Fibroblast of skin of scalp (primary cell): ENCODE results near the gene SLC16A7.
"Not testable (repeated sequence)": the region's sequence is repeated elsewhere in the genome, so short reads cannot be mapped to it uniquely, and the experiment has no call there.

Experiments
- DNase-seq: peaks from one replicate; pipeline ENCODE4 v3.0.0-alpha.2; 2013

The SLC16A7 gene

DNA sequence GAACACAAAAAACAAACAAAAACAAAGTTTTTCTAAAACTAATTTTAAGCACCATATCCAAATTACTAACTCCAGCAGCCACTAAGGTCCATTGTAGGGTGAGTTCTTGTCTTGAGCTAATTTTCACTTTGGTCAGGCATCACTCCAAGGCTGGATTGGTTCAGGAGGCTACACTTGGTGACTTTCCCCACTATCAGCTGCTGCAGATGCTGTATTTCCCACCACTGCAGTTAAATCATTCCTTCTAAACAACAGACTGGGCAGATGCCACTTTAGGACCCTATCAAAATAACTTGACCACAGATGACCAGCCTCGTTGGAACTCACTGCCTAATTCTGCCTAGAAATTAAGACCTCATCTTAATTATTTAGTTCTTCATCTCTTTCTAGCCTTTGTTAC lies 140.5 kb downstream of the SLC16A7 start:
- no peak for DNase-seq

GRCh38 chr12:59736786-59737185 lies 141.0 kb downstream of the SLC16A7 start:
- DNase-seq = peak; percentile 90

DNA sequence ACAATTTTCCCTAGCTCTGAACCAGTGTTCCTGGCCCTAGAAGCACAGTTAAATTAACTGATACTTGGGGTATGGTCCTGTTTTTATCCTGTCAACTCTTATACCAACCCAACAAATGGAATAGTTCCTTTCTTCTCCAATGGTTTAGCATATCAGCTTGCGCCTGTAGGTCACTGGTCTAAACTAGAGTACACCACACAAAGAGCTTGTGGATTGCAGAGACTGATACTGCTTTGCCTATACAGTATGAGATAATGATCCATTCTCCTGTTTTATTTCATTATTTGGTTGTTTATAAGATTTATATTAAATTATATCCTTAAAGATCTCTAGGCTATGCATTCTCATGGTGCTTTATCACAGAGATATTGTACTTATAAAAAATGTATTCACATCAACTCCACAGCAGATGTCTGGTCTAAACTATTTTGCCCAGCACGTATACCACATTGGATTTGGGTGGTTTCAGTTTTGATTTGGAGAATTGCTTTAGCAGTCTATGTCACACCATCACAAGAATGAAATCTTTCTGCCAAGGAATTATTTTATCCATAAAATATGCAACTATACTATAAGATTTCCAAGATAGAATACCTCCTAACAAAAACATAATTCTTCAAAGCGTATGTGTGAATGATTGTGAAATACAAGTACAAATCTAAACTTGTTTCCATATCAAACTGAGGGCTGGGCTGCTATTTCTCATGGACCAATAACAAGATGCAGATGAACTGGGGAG lies 142.1 kb downstream of the SLC16A7 start:
- peak; percentile 79 for DNase-seq

- peak; percentile 76 for DNase-seq
Observed at GRCh38 chr12:59742841-59743240, 147.0 kb downstream of the SLC16A7 start.

GRCh38 chr12:59744564-59744963 lies 148.7 kb downstream of the SLC16A7 start:
- no peak for DNase-seq

GRCh38 chr12:59751091-59751490 lies 155.3 kb downstream of the SLC16A7 start:
- not testable (repeated sequence) for DNase-seq

GRCh38 chr12:59761542-59761941 lies 165.7 kb downstream of the SLC16A7 start:
- DNase-seq = no peak

DNA sequence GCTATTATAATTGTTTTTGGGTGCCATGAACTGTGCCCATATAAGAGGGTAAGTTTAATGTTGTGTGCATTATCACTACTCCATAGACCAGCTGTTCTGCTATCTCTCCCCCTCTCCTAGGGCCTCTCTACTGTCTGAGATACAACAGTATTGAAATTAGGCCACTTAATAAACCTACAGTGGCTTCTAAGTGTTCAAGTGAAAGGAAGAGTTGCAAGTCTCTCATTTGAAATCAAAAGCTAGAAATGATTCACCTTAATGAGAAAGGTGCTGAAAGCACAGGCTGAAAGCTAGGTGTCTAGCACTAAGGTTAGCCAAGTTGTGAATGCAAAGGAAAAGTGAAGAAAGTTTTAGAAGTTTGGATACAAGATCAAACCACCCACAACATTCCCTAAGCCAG lies 168.0 kb downstream of the SLC16A7 start:
- DNase-seq = no peak

DNA sequence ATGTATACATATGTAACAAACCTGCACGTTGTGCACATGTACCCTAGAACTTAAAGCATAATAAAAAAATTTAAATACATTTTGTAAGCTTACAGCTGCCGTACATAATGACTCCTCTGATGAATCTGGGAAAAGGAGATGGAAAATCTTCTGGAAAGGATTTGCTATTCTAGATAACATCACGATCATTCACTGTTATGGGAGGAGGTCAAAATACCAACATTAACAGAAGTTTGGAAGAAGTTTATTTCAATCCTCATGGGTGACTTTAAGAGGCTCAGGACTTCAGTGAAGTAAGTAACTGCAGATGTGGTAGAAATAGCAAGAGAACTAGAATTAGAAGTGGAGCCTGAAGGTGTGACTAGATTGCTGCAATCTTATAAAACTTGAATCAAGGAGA lies 172.2 kb downstream of the SLC16A7 start:
- no peak for DNase-seq

GRCh38 chr12:59780605-59781135 lies 184.8 kb downstream of the SLC16A7 start:
- DNase-seq = peak; percentile 47

DNA sequence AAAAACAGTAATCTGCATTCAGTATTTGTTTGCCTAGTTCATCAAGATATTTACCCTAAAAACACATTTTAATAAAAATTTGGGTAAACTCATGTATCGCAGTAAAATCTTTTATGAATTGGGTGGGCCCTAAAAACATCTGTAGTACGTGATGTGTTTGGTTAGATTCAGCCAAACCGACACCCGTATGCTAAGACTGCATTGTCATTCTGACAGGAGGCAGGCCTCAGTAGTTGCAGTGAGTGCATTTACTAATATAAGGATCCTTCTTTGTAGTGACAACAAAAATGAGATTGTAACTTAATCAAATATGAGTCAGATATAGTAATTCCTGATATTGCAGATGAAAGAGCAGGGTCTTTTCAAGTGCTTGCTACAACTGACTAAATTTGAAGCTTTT lies 191.8 kb downstream of the SLC16A7 start:
- DNase-seq = no peak

GRCh38 chr12:59792647-59793046 lies 196.8 kb downstream of the SLC16A7 start:
- no peak for DNase-seq

GRCh38 chr12:59803735-59804134 lies 207.9 kb downstream of the SLC16A7 start:
- no peak for DNase-seq

GRCh38 chr12:59808317-59808910 lies 212.6 kb downstream of the SLC16A7 start:
- DNase-seq = peak; percentile 48

GRCh38 chr12:59811991-59812390 lies 216.2 kb downstream of the SLC16A7 start:
- DNase-seq = no peak

GRCh38 chr12:59812716-59813115 lies 216.9 kb downstream of the SLC16A7 start:
- DNase-seq = no peak

GRCh38 chr12:59820594-59821011 lies 224.8 kb downstream of the SLC16A7 start:
- DNase-seq = peak; percentile 87

- DNase-seq = peak; percentile 17
Observed at GRCh38 chr12:59823567-59823966, 227.7 kb downstream of the SLC16A7 start.

GRCh38 chr12:59827767-59828166 lies 231.9 kb downstream of the SLC16A7 start:
- DNase-seq = no peak

DNA sequence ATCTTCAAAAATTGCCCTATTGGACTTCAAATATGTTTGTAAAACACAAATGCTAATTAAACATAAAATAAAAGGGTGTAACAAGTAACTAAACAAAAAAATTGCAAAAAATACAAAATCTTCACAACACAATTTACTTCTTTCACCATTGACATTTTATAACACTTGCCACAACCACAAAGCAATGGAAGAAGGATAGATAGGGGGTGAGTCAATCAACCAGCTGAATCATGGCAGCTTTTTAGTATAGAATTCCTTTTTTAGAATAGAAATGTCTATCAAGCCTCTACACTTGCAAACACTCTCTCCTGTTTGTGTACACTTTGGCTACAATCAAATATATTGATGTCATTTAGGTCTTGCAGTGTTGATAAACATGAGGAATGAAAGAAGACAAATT lies 232.7 kb downstream of the SLC16A7 start:
- peak; percentile 26 for DNase-seq

- no peak for DNase-seq
Observed at GRCh38 chr12:59833408-59833807, 237.6 kb downstream of the SLC16A7 start.

- peak; percentile 41 for DNase-seq
Observed at GRCh38 chr12:59834659-59835474, 239.0 kb downstream of the SLC16A7 start.
